HEK293 (cell line): ENCODE results near the gene PLEKHG4.
A peak's percentile ranks its signal among the peaks of the same experiment; 100 is the strongest.

ENCODE experiments used
- BCL11A ChIP-seq: fragments of 450-650 bp; formaldehyde crosslinking; IDR thresholded peaks from 2 replicates; pipeline ENCODE4 v1.5.1; 2016; ENCODE audit warnings: low read depth, missing biosample characterization, missing genetic modification characterization
- EGR2 ChIP-seq: fragments of 450-650 bp; formaldehyde crosslinking; IDR thresholded peaks from 2 replicates; pipeline ENCODE4 v1.5.1; 2016; ENCODE audit warnings: low read depth, missing biosample characterization, missing genetic modification characterization
- KLF1 ChIP-seq: fragments of 450-650 bp; formaldehyde crosslinking; IDR thresholded peaks from 2 replicates; pipeline ENCODE4 v1.5.1; 2016; ENCODE audit warnings: missing biosample characterization, missing genetic modification characterization
- KLF8 ChIP-seq: fragments of 450-650 bp; formaldehyde crosslinking; IDR thresholded peaks from 2 replicates; pipeline ENCODE4 v1.5.1; 2016; ENCODE audit warnings: missing biosample characterization, missing genetic modification characterization
- YY1 ChIP-seq: fragments of 450-650 bp; formaldehyde crosslinking; IDR thresholded peaks from 2 replicates; pipeline ENCODE4 v1.5.1; 2018; ENCODE audit warnings: missing biosample characterization, missing genetic modification characterization
- ZFP3 ChIP-seq: fragments of 450-650 bp; formaldehyde crosslinking; IDR thresholded peaks from 2 replicates; pipeline ENCODE4 v1.5.1; 2016; ENCODE audit warnings: low read depth, missing biosample characterization, missing genetic modification characterization
- ZNF10 ChIP-seq: fragments of 450-650 bp; formaldehyde crosslinking; IDR thresholded peaks from 2 replicates; pipeline ENCODE4 v1.5.1; 2017; ENCODE audit warnings: missing biosample characterization, missing genetic modification characterization
- ZNF211 ChIP-seq: fragments of 450-650 bp; formaldehyde crosslinking; IDR thresholded peaks from 2 replicates; pipeline ENCODE4 v1.5.1; 2016; ENCODE audit warnings: low read depth, missing biosample characterization, missing genetic modification characterization
- ZNF311 ChIP-seq: fragments of 450-650 bp; formaldehyde crosslinking; IDR thresholded peaks from 2 replicates; pipeline ENCODE4 v1.5.1; 2017; ENCODE audit warnings: missing biosample characterization, missing genetic modification characterization, borderline replicate concordance
- ZNF391 ChIP-seq: fragments of 450-650 bp; formaldehyde crosslinking; IDR thresholded peaks from 2 replicates; pipeline ENCODE4 v1.5.1; 2016; ENCODE audit warnings: low read depth, missing biosample characterization, missing genetic modification characterization, borderline replicate concordance
- ZNF433 ChIP-seq: fragments of 450-650 bp; formaldehyde crosslinking; IDR thresholded peaks from 2 replicates; pipeline ENCODE4 v1.5.1; 2016; ENCODE audit warnings: missing biosample characterization, missing genetic modification characterization, low read depth
- ZNF548 ChIP-seq: fragments of 450-650 bp; formaldehyde crosslinking; IDR thresholded peaks from 2 replicates; pipeline ENCODE4 v1.5.1; 2016; ENCODE audit warnings: missing biosample characterization, missing genetic modification characterization
- ZNF560 ChIP-seq: fragments of 450-650 bp; formaldehyde crosslinking; IDR thresholded peaks from 2 replicates; pipeline ENCODE4 v1.5.1; 2017; ENCODE audit warnings: missing biosample characterization, missing genetic modification characterization, borderline replicate concordance
- ZNF623 ChIP-seq: fragments of 450-650 bp; formaldehyde crosslinking; IDR thresholded peaks from 2 replicates; pipeline ENCODE4 v1.5.1; 2016; ENCODE audit warnings: missing biosample characterization, missing genetic modification characterization
- ZNF701 ChIP-seq: fragments of 450-650 bp; formaldehyde crosslinking; IDR thresholded peaks from 2 replicates; pipeline ENCODE4 v1.5.1; 2016; ENCODE audit warnings: missing biosample characterization, missing genetic modification characterization
- TF ChIP-seq, protein P1 (sequence below): fragments of 450-650 bp; formaldehyde crosslinking; IDR thresholded peaks from 2 replicates; pipeline ENCODE4 v1.5.1; 2016; ENCODE audit warnings: missing biosample characterization, missing genetic modification characterization, borderline replicate concordance
- TF ChIP-seq, protein P2 (sequence below): sonication (generic); formaldehyde crosslinking; IDR thresholded peaks from 2 replicates; pipeline ENCODE4 v1.8.1; 2022; ENCODE audit warnings: mild to moderate bottlenecking, moderate library complexity, missing genetic modification reagents
- TF ChIP-seq, protein P3 (sequence below): fragments of 450-650 bp; formaldehyde crosslinking; IDR thresholded peaks from 2 replicates; pipeline ENCODE4 v1.5.1; 2016; ENCODE audit warnings: missing biosample characterization, missing genetic modification characterization
- TF ChIP-seq, protein P4 (sequence below): fragments of 450-650 bp; formaldehyde crosslinking; IDR thresholded peaks from 2 replicates; pipeline ENCODE4; 2016; ENCODE audit warnings: missing biosample characterization, missing genetic modification characterization
- TF ChIP-seq, protein P5 (sequence below): fragments of 450-650 bp; formaldehyde crosslinking; IDR thresholded peaks from 2 replicates; pipeline ENCODE4 v1.5.1; 2016; ENCODE audit warnings: missing biosample characterization, missing genetic modification characterization
- TF ChIP-seq, protein P6 (sequence below): fragments of 450-650 bp; formaldehyde crosslinking; IDR thresholded peaks from 2 replicates; pipeline ENCODE4 v1.5.1; 2016; ENCODE audit warnings: missing biosample characterization, missing genetic modification characterization
- TF ChIP-seq, protein P7 (sequence below): fragments of 450-650 bp; formaldehyde crosslinking; IDR thresholded peaks from 2 replicates; pipeline ENCODE4 v1.5.1; 2016; ENCODE audit warnings: missing biosample characterization, missing genetic modification characterization
- TF ChIP-seq, protein P8 (sequence below): fragments of 450-650 bp; formaldehyde crosslinking; IDR thresholded peaks from 2 replicates; pipeline ENCODE4 v1.5.1; 2017; ENCODE audit warnings: missing biosample characterization, missing genetic modification characterization

Gene PLEKHG4

DNA sequence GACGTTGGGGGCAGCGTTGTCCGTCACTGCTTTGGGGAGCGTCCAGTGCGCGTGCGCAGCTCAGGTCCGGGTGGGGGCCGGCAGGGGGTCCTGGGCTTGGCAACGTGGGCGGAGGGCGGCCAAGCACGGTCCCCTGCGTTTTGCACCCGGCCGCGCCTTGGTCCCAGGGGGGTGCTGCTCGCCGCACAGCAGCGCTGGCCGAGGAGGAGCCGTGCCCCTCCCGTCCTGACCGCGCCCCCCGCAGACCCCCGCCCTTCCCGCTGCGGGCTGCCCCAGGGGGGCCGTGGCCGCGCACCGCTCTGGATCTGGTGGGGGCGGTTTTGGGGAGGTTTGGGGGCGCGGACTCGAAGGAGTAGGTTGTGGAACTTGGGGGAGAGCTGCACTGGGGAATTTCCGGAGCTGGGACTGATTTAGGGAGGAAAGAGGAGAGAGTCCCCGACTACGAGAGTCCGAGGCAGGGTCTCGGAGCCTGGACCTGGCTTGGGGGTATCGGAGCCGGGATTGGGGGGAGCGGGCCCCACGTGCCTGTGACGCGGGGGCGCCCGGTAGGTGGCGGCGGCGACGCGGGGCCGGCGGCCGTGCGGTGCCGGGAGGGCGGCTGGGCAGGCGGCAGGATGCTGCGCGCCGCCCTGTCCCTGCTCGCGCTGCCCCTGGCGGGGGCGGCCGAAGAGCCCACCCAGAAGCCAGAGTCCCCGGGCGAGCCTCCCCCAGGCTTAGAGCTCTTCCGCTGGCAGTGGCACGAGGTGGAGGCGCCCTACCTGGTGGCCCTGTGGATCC is 30.7 kb upstream of the PLEKHG4 start, which contains the start of gene SLC9A5 (continued):
- TF ChIP-seq, protein P1, sequence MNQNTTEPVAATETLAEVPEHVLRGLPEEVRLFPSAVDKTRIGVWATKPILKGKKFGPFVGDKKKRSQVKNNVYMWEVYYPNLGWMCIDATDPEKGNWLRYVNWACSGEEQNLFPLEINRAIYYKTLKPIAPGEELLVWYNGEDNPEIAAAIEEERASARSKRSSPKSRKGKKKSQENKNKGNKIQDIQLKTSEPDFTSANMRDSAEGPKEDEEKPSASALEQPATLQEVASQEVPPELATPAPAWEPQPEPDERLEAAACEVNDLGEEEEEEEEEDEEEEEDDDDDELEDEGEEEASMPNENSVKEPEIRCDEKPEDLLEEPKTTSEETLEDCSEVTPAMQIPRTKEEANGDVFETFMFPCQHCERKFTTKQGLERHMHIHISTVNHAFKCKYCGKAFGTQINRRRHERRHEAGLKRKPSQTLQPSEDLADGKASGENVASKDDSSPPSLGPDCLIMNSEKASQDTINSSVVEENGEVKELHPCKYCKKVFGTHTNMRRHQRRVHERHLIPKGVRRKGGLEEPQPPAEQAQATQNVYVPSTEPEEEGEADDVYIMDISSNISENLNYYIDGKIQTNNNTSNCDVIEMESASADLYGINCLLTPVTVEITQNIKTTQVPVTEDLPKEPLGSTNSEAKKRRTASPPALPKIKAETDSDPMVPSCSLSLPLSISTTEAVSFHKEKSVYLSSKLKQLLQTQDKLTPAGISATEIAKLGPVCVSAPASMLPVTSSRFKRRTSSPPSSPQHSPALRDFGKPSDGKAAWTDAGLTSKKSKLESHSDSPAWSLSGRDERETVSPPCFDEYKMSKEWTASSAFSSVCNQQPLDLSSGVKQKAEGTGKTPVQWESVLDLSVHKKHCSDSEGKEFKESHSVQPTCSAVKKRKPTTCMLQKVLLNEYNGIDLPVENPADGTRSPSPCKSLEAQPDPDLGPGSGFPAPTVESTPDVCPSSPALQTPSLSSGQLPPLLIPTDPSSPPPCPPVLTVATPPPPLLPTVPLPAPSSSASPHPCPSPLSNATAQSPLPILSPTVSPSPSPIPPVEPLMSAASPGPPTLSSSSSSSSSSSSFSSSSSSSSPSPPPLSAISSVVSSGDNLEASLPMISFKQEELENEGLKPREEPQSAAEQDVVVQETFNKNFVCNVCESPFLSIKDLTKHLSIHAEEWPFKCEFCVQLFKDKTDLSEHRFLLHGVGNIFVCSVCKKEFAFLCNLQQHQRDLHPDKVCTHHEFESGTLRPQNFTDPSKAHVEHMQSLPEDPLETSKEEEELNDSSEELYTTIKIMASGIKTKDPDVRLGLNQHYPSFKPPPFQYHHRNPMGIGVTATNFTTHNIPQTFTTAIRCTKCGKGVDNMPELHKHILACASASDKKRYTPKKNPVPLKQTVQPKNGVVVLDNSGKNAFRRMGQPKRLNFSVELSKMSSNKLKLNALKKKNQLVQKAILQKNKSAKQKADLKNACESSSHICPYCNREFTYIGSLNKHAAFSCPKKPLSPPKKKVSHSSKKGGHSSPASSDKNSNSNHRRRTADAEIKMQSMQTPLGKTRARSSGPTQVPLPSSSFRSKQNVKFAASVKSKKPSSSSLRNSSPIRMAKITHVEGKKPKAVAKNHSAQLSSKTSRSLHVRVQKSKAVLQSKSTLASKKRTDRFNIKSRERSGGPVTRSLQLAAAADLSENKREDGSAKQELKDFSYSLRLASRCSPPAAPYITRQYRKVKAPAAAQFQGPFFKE (tag by site-specific recombination): no peak
- TF ChIP-seq, protein P2, sequence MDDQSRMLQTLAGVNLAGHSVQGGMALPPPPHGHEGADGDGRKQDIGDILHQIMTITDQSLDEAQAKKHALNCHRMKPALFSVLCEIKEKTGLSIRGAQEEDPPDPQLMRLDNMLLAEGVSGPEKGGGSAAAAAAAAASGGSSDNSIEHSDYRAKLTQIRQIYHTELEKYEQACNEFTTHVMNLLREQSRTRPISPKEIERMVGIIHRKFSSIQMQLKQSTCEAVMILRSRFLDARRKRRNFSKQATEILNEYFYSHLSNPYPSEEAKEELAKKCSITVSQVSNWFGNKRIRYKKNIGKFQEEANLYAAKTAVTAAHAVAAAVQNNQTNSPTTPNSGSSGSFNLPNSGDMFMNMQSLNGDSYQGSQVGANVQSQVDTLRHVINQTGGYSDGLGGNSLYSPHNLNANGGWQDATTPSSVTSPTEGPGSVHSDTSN (CRISPR knock-in tag): no peak
- TF ChIP-seq, protein P3, sequence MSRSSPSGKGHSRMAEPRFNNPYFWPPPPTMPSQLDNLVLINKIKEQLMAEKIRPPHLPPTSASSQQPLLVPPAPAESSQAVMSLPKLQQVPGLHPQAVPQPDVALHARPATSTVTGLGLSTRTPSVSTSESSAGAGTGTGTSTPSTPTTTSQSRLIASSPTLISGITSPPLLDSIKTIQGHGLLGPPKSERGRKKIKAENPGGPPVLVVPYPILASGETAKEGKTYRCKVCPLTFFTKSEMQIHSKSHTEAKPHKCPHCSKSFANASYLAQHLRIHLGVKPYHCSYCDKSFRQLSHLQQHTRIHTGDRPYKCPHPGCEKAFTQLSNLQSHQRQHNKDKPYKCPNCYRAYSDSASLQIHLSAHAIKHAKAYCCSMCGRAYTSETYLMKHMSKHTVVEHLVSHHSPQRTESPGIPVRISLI (tag by site-specific recombination): no peak
- TF ChIP-seq ZNF311: no peak
- peak; percentile 59; the same call in 1 of the 2 replicates for TF ChIP-seq KLF8 (tag by site-specific recombination)
- TF ChIP-seq, protein P4, sequence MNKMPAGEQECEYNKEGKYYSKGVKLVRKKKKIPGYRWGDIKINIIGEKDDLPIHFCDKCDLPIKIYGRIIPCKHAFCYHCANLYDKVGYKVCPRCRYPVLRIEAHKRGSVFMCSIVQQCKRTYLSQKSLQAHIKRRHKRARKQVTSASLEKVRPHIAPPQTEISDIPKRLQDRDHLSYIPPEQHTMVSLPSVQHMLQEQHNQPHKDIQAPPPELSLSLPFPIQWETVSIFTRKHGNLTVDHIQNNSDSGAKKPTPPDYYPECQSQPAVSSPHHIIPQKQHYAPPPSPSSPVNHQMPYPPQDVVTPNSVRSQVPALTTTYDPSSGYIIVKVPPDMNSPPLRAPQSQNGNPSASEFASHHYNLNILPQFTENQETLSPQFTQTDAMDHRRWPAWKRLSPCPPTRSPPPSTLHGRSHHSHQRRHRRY (tag by site-specific recombination): no peak
- no peak for TF ChIP-seq ZNF623
- no peak for TF ChIP-seq BCL11A (tag by site-specific recombination)
- no peak for TF ChIP-seq ZNF391 (tag by site-specific recombination)
- TF ChIP-seq, protein P5, sequence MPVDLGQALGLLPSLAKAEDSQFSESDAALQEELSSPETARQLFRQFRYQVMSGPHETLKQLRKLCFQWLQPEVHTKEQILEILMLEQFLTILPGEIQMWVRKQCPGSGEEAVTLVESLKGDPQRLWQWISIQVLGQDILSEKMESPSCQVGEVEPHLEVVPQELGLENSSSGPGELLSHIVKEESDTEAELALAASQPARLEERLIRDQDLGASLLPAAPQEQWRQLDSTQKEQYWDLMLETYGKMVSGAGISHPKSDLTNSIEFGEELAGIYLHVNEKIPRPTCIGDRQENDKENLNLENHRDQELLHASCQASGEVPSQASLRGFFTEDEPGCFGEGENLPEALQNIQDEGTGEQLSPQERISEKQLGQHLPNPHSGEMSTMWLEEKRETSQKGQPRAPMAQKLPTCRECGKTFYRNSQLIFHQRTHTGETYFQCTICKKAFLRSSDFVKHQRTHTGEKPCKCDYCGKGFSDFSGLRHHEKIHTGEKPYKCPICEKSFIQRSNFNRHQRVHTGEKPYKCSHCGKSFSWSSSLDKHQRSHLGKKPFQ (tag by site-specific recombination): no peak
- TF ChIP-seq KLF1 (tag by site-specific recombination): peak; percentile 85
- TF ChIP-seq YY1 (tag by site-specific recombination): no peak
- TF ChIP-seq, protein P6, sequence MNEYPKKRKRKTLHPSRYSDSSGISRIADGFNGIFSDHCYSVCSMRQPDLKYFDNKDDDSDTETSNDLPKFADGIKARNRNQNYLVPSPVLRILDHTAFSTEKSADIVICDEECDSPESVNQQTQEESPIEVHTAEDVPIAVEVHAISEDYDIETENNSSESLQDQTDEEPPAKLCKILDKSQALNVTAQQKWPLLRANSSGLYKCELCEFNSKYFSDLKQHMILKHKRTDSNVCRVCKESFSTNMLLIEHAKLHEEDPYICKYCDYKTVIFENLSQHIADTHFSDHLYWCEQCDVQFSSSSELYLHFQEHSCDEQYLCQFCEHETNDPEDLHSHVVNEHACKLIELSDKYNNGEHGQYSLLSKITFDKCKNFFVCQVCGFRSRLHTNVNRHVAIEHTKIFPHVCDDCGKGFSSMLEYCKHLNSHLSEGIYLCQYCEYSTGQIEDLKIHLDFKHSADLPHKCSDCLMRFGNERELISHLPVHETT (tag by site-specific recombination): no peak
- TF ChIP-seq, protein P7, sequence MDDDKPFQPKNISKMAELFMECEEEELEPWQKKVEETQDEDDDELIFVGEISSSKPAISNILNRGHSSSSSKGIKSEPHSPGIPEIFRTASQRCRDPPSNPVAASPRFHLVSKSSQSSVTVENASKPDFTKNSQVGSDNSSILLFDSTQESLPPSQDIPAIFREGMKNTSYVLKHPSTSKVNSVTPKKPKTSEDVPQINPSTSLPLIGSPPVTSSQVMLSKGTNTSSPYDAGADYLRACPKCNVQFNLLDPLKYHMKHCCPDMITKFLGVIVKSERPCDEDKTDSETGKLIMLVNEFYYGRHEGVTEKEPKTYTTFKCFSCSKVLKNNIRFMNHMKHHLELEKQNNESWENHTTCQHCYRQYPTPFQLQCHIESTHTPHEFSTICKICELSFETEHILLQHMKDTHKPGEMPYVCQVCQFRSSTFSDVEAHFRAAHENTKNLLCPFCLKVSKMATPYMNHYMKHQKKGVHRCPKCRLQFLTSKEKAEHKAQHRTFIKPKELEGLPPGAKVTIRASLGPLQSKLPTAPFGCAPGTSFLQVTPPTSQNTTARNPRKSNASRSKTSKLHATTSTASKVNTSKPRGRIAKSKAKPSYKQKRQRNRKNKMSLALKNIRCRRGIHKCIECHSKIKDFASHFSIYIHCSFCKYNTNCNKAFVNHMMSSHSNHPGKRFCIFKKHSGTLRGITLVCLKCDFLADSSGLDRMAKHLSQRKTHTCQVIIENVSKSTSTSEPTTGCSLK (tag by site-specific recombination): no peak
- no peak for TF ChIP-seq EGR2 (tag by site-specific recombination)
- no peak for TF ChIP-seq ZNF433 (tag by site-specific recombination)
- TF ChIP-seq ZNF548: no peak
- TF ChIP-seq ZNF701 (tag by site-specific recombination): no peak
- TF ChIP-seq ZNF211: no peak
- TF ChIP-seq, protein P8, sequence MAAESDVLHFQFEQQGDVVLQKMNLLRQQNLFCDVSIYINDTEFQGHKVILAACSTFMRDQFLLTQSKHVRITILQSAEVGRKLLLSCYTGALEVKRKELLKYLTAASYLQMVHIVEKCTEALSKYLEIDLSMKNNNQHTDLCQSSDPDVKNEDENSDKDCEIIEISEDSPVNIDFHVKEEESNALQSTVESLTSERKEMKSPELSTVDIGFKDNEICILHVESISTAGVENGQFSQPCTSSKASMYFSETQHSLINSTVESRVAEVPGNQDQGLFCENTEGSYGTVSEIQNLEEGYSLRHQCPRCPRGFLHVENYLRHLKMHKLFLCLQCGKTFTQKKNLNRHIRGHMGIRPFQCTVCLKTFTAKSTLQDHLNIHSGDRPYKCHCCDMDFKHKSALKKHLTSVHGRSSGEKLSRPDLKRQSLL (tag by site-specific recombination): no peak
- no peak for TF ChIP-seq ZNF10 (tag by site-specific recombination)
- TF ChIP-seq ZNF560: no peak
- no peak for TF ChIP-seq ZFP3 (tag by site-specific recombination)
